Measurements from ENCODE around the gene SETDB1. TPM values are rescaled to one million over a fixed set of nuclear protein-coding genes. Genes with fewer than 3 reads are reported as not detected.

Gene SETDB1
- total and polyA plus RNA-seq, 2 of the 8 experiments (the other 6 are each of a cell fraction or from before 2014, with no cell fraction given): 27.5 to 48.8 TPM

DNA sequence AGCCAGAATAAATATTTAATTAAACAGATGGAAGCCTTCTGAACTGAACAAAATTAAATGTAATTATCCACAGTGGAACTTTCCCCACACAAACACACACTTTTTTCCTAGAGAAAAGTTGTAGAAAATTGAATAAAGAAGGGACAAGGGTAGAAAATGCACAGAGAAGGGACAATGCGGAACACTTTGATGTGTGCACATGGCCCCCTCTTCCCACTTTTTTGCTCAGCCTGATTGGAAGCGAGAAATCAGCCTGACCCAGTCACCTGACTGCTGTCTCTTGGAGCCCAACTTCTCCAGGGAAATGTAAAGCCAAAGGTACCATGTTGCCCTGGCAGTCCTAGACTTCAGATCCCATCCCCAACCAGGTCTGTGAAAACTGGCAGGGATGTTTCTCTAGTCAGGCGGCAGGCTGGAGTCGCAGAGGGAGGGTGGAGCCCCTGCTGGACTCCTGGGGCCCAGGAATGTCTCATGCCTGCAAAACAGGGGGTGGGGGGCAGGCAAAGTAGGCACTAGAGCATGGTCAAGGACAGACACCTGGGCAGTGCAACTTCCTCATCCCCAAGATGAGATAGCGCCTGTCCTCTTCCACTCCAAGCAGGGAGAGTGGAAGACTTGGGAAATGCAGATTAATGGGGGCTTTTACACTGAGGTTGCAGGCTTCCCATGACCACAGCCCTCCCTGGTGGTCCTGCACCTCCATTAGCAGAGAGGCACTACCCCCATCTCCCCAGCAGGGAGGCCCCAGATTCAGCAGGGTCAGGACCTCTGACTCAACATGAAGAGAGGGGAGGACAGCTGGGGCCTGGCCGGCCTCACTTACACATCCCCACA is 45.6 kb downstream of the SETDB1 start:
- Histone ChIP-seq H2BK20ac (ENCODE audit: low read length) (peak overlapping the region; percentile 82; the same call in 1 of the 2 replicates), H3K79me2 (ENCODE audit: control insufficient read depth in 1 of 2, insufficient read depth in 2 of 2, low read length in 2 of 2) (peaks cover 21 to 61% of the 10 kb centered on the region in 2 experiments), H2BK15ac (ENCODE audit: low read length) (no peak overlapping the region), H3K9me3 (ENCODE audit: insufficient read depth in 2 of 2, low read depth in 1 of 2, low read length in 1 of 2) (no peaks in the 10 kb centered on the region), H4K91ac (replicated peaks; ENCODE audit: insufficient read length, low read length) (no peak overlapping the region), H3K27ac (ENCODE audit: low read depth, low read length) (no peak overlapping the region), H3K4me3 (ENCODE audit: extremely low read depth in 1 of 4, insufficient read depth in 2 of 4, low read depth in 3 of 4, low read length in 4 of 4) (peak overlapping the region in 2 of 4 experiments; percentile 79 to 91; a peak in 4 of 8 replicates), H3K27me3 (replicated peaks in 1 of 4; ENCODE audit: control insufficient read depth in 3 of 4, extremely low read depth in 1 of 4, insufficient read depth in 3 of 4, low read length in 3 of 4) (no peaks in the 10 kb centered on the region), H3K23ac (ENCODE audit: insufficient read length) (no peak overlapping the region), H2AFZ (ENCODE audit: low read length) (no peak overlapping the region), H3K56ac (replicated peaks; ENCODE audit: insufficient read length, low read depth, low read length) (no peak overlapping the region), H3K4me1 (replicated peaks in 1 of 4; ENCODE audit: control insufficient read depth in 3 of 4, insufficient read depth in 4 of 4, low read length in 3 of 4) (peaks cover 18 to 39% (median 30%) of the 10 kb centered on the region in 4 experiments), H3K23me2 (ENCODE audit: low read depth, low read length) (peaks cover 12% of the 10 kb centered on the region; the same call in 1 of the 2 replicates), H4K8ac (ENCODE audit: extremely low read depth, insufficient read depth, low read length) (no peak overlapping the region), H3K4ac (replicated peaks; ENCODE audit: insufficient read length, low read depth, low read length) (no peak overlapping the region), H4K5ac (ENCODE audit: insufficient read length, low read depth, low read length) (peak overlapping the region; percentile 15), H3K18ac (ENCODE audit: extremely low read depth, low read length) (peak overlapping the region; percentile 55; the same call in 1 of the 2 replicates), H3K9ac (replicated peaks in 1 of 4; ENCODE audit: extremely low read depth in 1 of 4, low read depth in 3 of 4, low read length in 3 of 4) (no peak overlapping the region; a peak in 1 of 7 replicates), H3K4me2 (ENCODE audit: insufficient read depth in 1 of 2, low read depth in 2 of 2, low read length in 2 of 2) (peak overlapping the region; percentile 83 to 93), H3K36me3 (ENCODE audit: control insufficient read depth in 2 of 4, insufficient read depth in 4 of 4, low read length in 3 of 4) (peaks cover 11 to 24% (median 22%) of the 10 kb centered on the region in 4 experiments), H3K79me1 (ENCODE audit: low read depth, low read length) (peaks cover 17% of the 10 kb centered on the region), H2BK12ac (ENCODE audit: low read depth, low read length) (peak overlapping the region; percentile 51; the same call in 1 of the 2 replicates), H4K20me1 (replicated peaks in 1 of 2; ENCODE audit: control insufficient read depth in 1 of 2, insufficient read depth in 2 of 2, low read length in 2 of 2) (peaks cover 18 to 23% of the 10 kb centered on the region in 2 experiments), H2BK120ac (replicated peaks; ENCODE audit: low read depth, low read length) (no peak overlapping the region), H2AK5ac (ENCODE audit: low read depth, low read length) (no peak overlapping the region), H2BK5ac (ENCODE audit: low read depth, low read length) (peak overlapping the region; percentile 78), H3K14ac (ENCODE audit: insufficient read length) (no peak overlapping the region)
- ChIA-PET CTCF (ENCODE audit: partially characterized antibody) (interaction anchor here (0.8 to 4.3 kb wide), 6 partner anchors 9 to 35 kb away, joined by 3 to 34 read pairs (median 12); partner anchors contain the start of genes ANXA9 and MINDY1), POLR2A (ENCODE audit: partially characterized antibody) (interaction anchor here (0.6 to 10.5 kb wide), 13 partner anchors 6 to 809 kb away, joined by 3 to 133 read pairs (median 5); partner anchors contain the start of genes ANXA9 and MINDY1)
- DNase-seq (ENCODE audit: low read depth in 1 of 2, low spot score in 2 of 2) (peak in 1 of 2 experiments; percentile 57), FAIRE-seq (no peak)
- 56% methylated on average over 6 of the region's 6 CpGs; no CpG with 5 or more reads in 1 of the 2 experiments for WGBS, 2 experiments (ENCODE audit: extremely low coverage in 1 of 2, insufficient coverage in 1 of 2, insufficient read length in 1 of 2, insufficient replicate concordance in 2 of 2, low coverage in 1 of 2, low lambda C conversion rate in 2 of 2, missing lambda C conversion rate in 1 of 2)
- TF ChIP-seq GTF2F1 (IDR thresholded peaks at IDR 0.05; ENCODE audit: borderline replicate concordance, low read depth, low read length): no peak
- TF ChIP-seq SIRT6 (IDR thresholded peaks at IDR 0.05; ENCODE audit: low read length): no peak
- no peak for TF ChIP-seq SUZ12 (IDR thresholded peaks at IDR 0.05; ENCODE audit: low read length)
- TF ChIP-seq, protein P1, sequence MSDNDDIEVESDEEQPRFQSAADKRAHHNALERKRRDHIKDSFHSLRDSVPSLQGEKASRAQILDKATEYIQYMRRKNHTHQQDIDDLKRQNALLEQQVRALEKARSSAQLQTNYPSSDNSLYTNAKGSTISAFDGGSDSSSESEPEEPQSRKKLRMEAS (IDR thresholded peaks at IDR 0.05): peak; percentile 25; the same call in 1 of the 2 replicates
- TF ChIP-seq TAF7 (optimal IDR thresholded peaks at IDR 0.05; ENCODE audit: borderline replicate concordance, low read depth, low read length): no peak
- no peak for TF ChIP-seq JUND (IDR thresholded peaks at IDR 0.05; ENCODE audit: low read length)
- no peak for TF ChIP-seq CREB1 (IDR thresholded peaks at IDR 0.05)
- TF ChIP-seq, protein P2, sequence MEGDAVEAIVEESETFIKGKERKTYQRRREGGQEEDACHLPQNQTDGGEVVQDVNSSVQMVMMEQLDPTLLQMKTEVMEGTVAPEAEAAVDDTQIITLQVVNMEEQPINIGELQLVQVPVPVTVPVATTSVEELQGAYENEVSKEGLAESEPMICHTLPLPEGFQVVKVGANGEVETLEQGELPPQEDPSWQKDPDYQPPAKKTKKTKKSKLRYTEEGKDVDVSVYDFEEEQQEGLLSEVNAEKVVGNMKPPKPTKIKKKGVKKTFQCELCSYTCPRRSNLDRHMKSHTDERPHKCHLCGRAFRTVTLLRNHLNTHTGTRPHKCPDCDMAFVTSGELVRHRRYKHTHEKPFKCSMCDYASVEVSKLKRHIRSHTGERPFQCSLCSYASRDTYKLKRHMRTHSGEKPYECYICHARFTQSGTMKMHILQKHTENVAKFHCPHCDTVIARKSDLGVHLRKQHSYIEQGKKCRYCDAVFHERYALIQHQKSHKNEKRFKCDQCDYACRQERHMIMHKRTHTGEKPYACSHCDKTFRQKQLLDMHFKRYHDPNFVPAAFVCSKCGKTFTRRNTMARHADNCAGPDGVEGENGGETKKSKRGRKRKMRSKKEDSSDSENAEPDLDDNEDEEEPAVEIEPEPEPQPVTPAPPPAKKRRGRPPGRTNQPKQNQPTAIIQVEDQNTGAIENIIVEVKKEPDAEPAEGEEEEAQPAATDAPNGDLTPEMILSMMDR (IDR thresholded peaks at IDR 0.05; ENCODE audit: control extremely low read depth in 1 of 3, insufficient read depth in 1 of 3, low read depth in 1 of 3, low read length in 3 of 3): peak; percentile 15 to 42 (median 33)

All from H1 (cell line).